Progenitor cell of endocrine pancreas (in vitro differentiated cells): ENCODE measurements around the gene NDUFV1. TPM values are rescaled to one million over a fixed set of nuclear protein-coding genes. Genes with fewer than 3 reads are reported as not detected.
A peak's percentile ranks its signal among the peaks of the same experiment; 100 is the strongest.

Experiments
- DNase-seq: peaks from one replicate; pipeline ENCODE4 v3.0.0; 2021; ENCODE audit warnings: low spot score; ENCODE audit not compliant: unreplicated experiment
- H3K27ac Mint-ChIP-seq: 2 replicates; pipeline ENCODE4 v1.8.0; 2021; ENCODE audit warnings: mild to moderate bottlenecking, moderate library complexity, mixed read lengths
- H3K27me3 Mint-ChIP-seq: 2 replicates; pipeline ENCODE4 v1.8.0; 2021; ENCODE audit warnings: mixed read lengths
- H3K36me3 Mint-ChIP-seq: 2 replicates; pipeline ENCODE4 v1.8.0; 2022; ENCODE audit warnings: mixed read lengths; ENCODE audit not compliant: insufficient read depth
- H3K4me1 Mint-ChIP-seq: 2 replicates; pipeline ENCODE4 v1.8.0; 2021; ENCODE audit warnings: low read depth, mixed read lengths
- H3K4me3 Mint-ChIP-seq: 2 replicates; pipeline ENCODE4 v1.8.0; 2021; ENCODE audit warnings: low read depth, mild to moderate bottlenecking, moderate library complexity, mixed read lengths
- H3K9me3 Mint-ChIP-seq: 2 replicates; pipeline ENCODE4 v1.8.0; 2021; ENCODE audit warnings: low read depth, mixed read lengths
- CTCF ChIP-seq: fragments of 200-600 bp; sonication (generic); IDR thresholded peaks from one replicate; pipeline ENCODE4 v1.5.0; 2021; ENCODE audit warnings: antibody characterized with exemption, mild to moderate bottlenecking; ENCODE audit not compliant: unreplicated experiment
- total RNA-seq: library from RNA; stranded (reverse); gene quantifications from 2 replicates; pipeline ENCODE4 v1.2.1, GENCODE V29; 2021

The NDUFV1 gene
- total RNA-seq, 1 donor from 2014 or later = 137 TPM

- H3K9me3 Mint-ChIP-seq = peaks cover 6% of the 10 kb centered on the region
- no peak overlapping the region for H3K27ac Mint-ChIP-seq
- H3K27me3 Mint-ChIP-seq = peaks cover 5% of the 10 kb centered on the region
- no peak for DNase-seq
- TF ChIP-seq CTCF = no peak
- H3K36me3 Mint-ChIP-seq = peaks cover 4% of the 10 kb centered on the region
- H3K4me3 Mint-ChIP-seq = no peak overlapping the region
- H3K4me1 Mint-ChIP-seq = peaks cover 7% of the 10 kb centered on the region
These were observed 20.2 kb downstream of the NDUFV1 start for GRCh38 chr11:67626970-67627369.

GRCh38 chr11:67627441-67627811, 20.7 kb downstream of the NDUFV1 start:
- Mint-ChIP-seq H3K27me3 (peaks cover 3% of the 10 kb centered on the region), H3K9me3 (peaks cover 6% of the 10 kb centered on the region), H3K36me3 (peaks cover 4% of the 10 kb centered on the region), H3K4me3 (no peak overlapping the region), H3K4me1 (peaks cover 7% of the 10 kb centered on the region), H3K27ac (no peak overlapping the region)
- no peak for DNase-seq
- TF ChIP-seq CTCF = no peak

GRCh38 chr11:67627812-67628624, 21.3 kb downstream of the NDUFV1 start:
- TF ChIP-seq CTCF = no peak
- H3K4me1 Mint-ChIP-seq = peaks cover 7% of the 10 kb centered on the region
- peaks cover 6% of the 10 kb centered on the region for H3K9me3 Mint-ChIP-seq
- no peaks in the 10 kb centered on the region for H3K27me3 Mint-ChIP-seq
- DNase-seq = no peak
- H3K36me3 Mint-ChIP-seq = peaks cover 4% of the 10 kb centered on the region
- H3K27ac Mint-ChIP-seq = peak overlapping the region; percentile 52
- H3K4me3 Mint-ChIP-seq = peak overlapping the region; percentile 9

- DNase-seq = no peak
- H3K36me3 Mint-ChIP-seq = peaks cover 4% of the 10 kb centered on the region
- H3K9me3 Mint-ChIP-seq = peaks cover 6% of the 10 kb centered on the region
- H3K4me3 Mint-ChIP-seq = peak overlapping the region; percentile 57
- H3K27ac Mint-ChIP-seq = no peak overlapping the region
- TF ChIP-seq CTCF = no peak
- H3K27me3 Mint-ChIP-seq = no peaks in the 10 kb centered on the region
- peaks cover 7% of the 10 kb centered on the region for H3K4me1 Mint-ChIP-seq
These were observed 22.1 kb downstream of the NDUFV1 start for GRCh38 chr11:67628710-67629385.

GRCh38 chr11:67629386-67630227, 22.9 kb downstream of the NDUFV1 start, which contains the start of gene NUDT8:
Gene NUDT8 (minus strand): TSS chr11:67629937. CDS start chr11:67629911, 26 bp downstream.
- Mint-ChIP-seq H3K4me3 (peak within 1 kb of the TSS; percentile 78), H3K4me1 (peaks cover 7% of the 10 kb centered on the region), H3K9me3 (peaks cover 6% of the 10 kb centered on the region), H3K27ac (peak within 1 kb of the TSS; percentile 96), H3K27me3 (no peaks in the 10 kb centered on the region), H3K36me3 (peaks cover 4% of the 10 kb centered on the region)
- DNase-seq = peak; percentile 68
- peak; percentile 90 for TF ChIP-seq CTCF
